Sigmoid colon (tissue), 7 donors: ENCODE results near the gene CHI3L1. TPM values are rescaled to one million over a fixed set of nuclear protein-coding genes. Genes with fewer than 3 reads are reported as not detected.

Source experiments
- DNase-seq: peaks from one replicate; pipeline ENCODE4 v3.0.0-alpha.2; 2019
- H3K27ac ChIP-seq, 4 donors: fragments of 200-600 bp; sonication (generic); one replicate each; pipeline ENCODE4 v1.5.1; 2016 to 2019; ENCODE audit warnings: mild to moderate bottlenecking in 1 of 4
- H3K27me3 ChIP-seq, 3 donors: fragments of 200-600 bp; sonication (generic); one replicate each; pipeline ENCODE4 v1.5.1; 2019; ENCODE audit warnings: mild to moderate bottlenecking in 1 of 3
- H3K36me3 ChIP-seq, 4 donors: fragments of 200-600 bp; sonication (generic); one replicate each; pipeline ENCODE4 v1.5.1; 2016 to 2019
- H3K4me1 ChIP-seq, 4 donors: fragments of 200-600 bp; sonication (generic); one replicate each; pipeline ENCODE4 v1.5.1; 2017 to 2019
- H3K4me3 ChIP-seq, 4 donors: fragments of 200-600 bp; sonication (generic); one replicate each; pipeline ENCODE4 v1.5.1; 2017 to 2019; ENCODE audit warnings: mild to moderate bottlenecking in 2 of 4, moderate library complexity in 1 of 4
- H3K9me3 ChIP-seq, 4 donors: fragments of 200-600 bp in 3 of 4; sonication (generic) in 3 of 4; one replicate each; pipeline versions ENCODE4 v1.5.1 to v1.6.1; 2013 to 2019
- CTCF ChIP-seq, 4 experiments: fragments of 450-650 bp in 3 of 4; fragments of 200-600 bp in 1 of 4; IDR thresholded peaks; one replicate each; pipeline ENCODE4 v1.5.1; 2016 to 2019; ENCODE audit warnings: antibody characterized with exemption in 4 of 4, mild to moderate bottlenecking in 3 of 4, moderate library complexity in 2 of 4
- EP300 ChIP-seq, 4 donors: sonication (generic); formaldehyde crosslinking; IDR thresholded peaks; one replicate each; pipeline ENCODE4 v1.6.1; 2017; ENCODE audit warnings: antibody characterized with exemption in 4 of 4
- POLR2A ChIP-seq, 2 donors: fragments of 450-650 bp; IDR thresholded peaks; one replicate each; pipeline ENCODE4 v1.6.1; 2016; ENCODE audit warnings: antibody characterized with exemption in 2 of 2, mild to moderate bottlenecking in 2 of 2, moderate library complexity in 2 of 2
- POLR2AphosphoS5 ChIP-seq, 4 donors: sonication (generic); formaldehyde crosslinking; IDR thresholded peaks; one replicate each; pipeline ENCODE4 v1.6.1; 2017; ENCODE audit warnings: antibody characterized with exemption in 4 of 4
- WGBS, 2 donors: extraction: QIAGEN DNeasy Blood & Tissue Kit; methylation state at CpG; one replicate each; pipeline ENCODE4 v1.1.7; 2013; 5-methylcytosine and 5-hydroxymethylcytosine counted together
- intact Hi-C: fragments of 100-400 bp; cut with DNase I; formaldehyde crosslinking; loops from one replicate; pipeline ENCODE4 v1.15.1; 2023
- polyA plus RNA-seq, 3 donors: library from polyadenylated mRNA; stranded (reverse); fragments of 200-250 nt; gene quantifications; one replicate each; pipeline ENCODE4 v1.2.3, GENCODE V29; 2013
- total RNA-seq, 4 donors: library from RNA; depleted of rRNA; stranded (reverse); fragments of >200 nt; gene quantifications; one replicate each; pipeline ENCODE4 v1.1.0, GENCODE V29; 2016
- donor health status: healthy with polysubstance abuse.
- donor health status: Bipolar disorder and iron deficiency.
- donor health status: healthy.

CHI3L1 gene
- total and polyA plus RNA-seq, 7 donors = 1.2 to 28.8 (median 3.7) TPM; not detected in 1

- TF ChIP-seq POLR2A (IDR thresholded peaks at IDR 0.05) (no peak), CTCF (IDR thresholded peaks at IDR 0.05) (no peak), POLR2AphosphoS5 (IDR thresholded peaks at IDR 0.05) (no peak), EP300 (IDR thresholded peaks at IDR 0.05) (no peak)
- Histone ChIP-seq H3K27ac (no peak overlapping the region), H3K4me1 (peaks cover 0 to 4% (median 2%) of the 10 kb centered on the region in 4 donors), H3K4me3 (no peak overlapping the region), H3K9me3 (no peaks in the 10 kb centered on the region), H3K36me3 (no peaks in the 10 kb centered on the region), H3K27me3 (peaks cover 0 to 11% (median 0%) of the 10 kb centered on the region in 3 donors)
- intact Hi-C loops = no loop called here
- 79 to 82% methylated on average over 1 of the region's 1 CpG for WGBS, 2 donors
- DNase-seq = no peak
Observed at GRCh38 chr1:203219171-203219570, 32.7 kb upstream of the CHI3L1 start.

- H3K9me3 ChIP-seq = no peaks in the 10 kb centered on the region
- no peak overlapping the region for H3K27ac ChIP-seq
- H3K4me3 ChIP-seq = no peak overlapping the region
- 83 to 89% methylated on average over 7 of the region's 7 CpGs for WGBS, 2 donors
- H3K36me3 ChIP-seq = no peaks in the 10 kb centered on the region
- intact Hi-C loops = loop anchor here (2.0 kb wide), 1 partner anchor 99 kb away; no protein-coding TSS in a partner anchor
- no peak for DNase-seq
- TF ChIP-seq CTCF (IDR thresholded peaks at IDR 0.05) = no peak
- no peak for TF ChIP-seq EP300 (IDR thresholded peaks at IDR 0.05)
- no peak for TF ChIP-seq POLR2A (IDR thresholded peaks at IDR 0.05)
- TF ChIP-seq POLR2AphosphoS5 (IDR thresholded peaks at IDR 0.05) = no peak
- H3K4me1 ChIP-seq = peaks cover 0 to 4% (median 2%) of the 10 kb centered on the region in 4 donors
- H3K27me3 ChIP-seq = peaks cover 0 to 11% (median 0%) of the 10 kb centered on the region in 3 donors
Observed at GRCh38 chr1:203217668-203218067, 31.2 kb upstream of the CHI3L1 start.

- H3K4me1 ChIP-seq = peaks cover 0 to 4% (median 2%) of the 10 kb centered on the region in 4 donors
- no peak overlapping the region for H3K4me3 ChIP-seq
- intact Hi-C loops = loop anchor here (2.0 kb wide), 1 partner anchor 98 kb away; no protein-coding TSS in a partner anchor
- no peak for DNase-seq
- WGBS, 2 donors = 25 to 29% methylated on average over 6 of the region's 6 CpGs
- no peaks in the 10 kb centered on the region for H3K9me3 ChIP-seq
- H3K27me3 ChIP-seq = peaks cover 0 to 11% (median 0%) of the 10 kb centered on the region in 3 donors
- no peaks in the 10 kb centered on the region for H3K36me3 ChIP-seq
- TF ChIP-seq CTCF (IDR thresholded peaks at IDR 0.05) = no peak
- no peak overlapping the region for H3K27ac ChIP-seq
Observed at GRCh38 chr1:203217139-203217655, 30.7 kb upstream of the CHI3L1 start.

GRCh38 chr1:203216274-203217138 is 30.0 kb upstream of the CHI3L1 start:
- TF ChIP-seq POLR2AphosphoS5 (IDR thresholded peaks at IDR 0.05) = no peak
- TF ChIP-seq CTCF (IDR thresholded peaks at IDR 0.05) = peak; percentile 23 to 77 (median 62)
- H3K27ac ChIP-seq = no peak overlapping the region
- H3K9me3 ChIP-seq = no peaks in the 10 kb centered on the region
- no peaks in the 10 kb centered on the region for H3K36me3 ChIP-seq
- peaks cover 0 to 4% (median 2%) of the 10 kb centered on the region in 4 donors for H3K4me1 ChIP-seq
- WGBS, 2 donors = 36 to 39% methylated on average over 19 of the region's 19 CpGs
- intact Hi-C loops = loop anchor here (1.0 to 2.0 kb wide), 2 partner anchors 98 to 177 kb away; no protein-coding TSS in a partner anchor
- H3K27me3 ChIP-seq = peaks cover 0 to 11% (median 0%) of the 10 kb centered on the region in 3 donors
- no peak overlapping the region for H3K4me3 ChIP-seq
- DNase-seq = no peak
